SJSA1 (cell line): ENCODE data around the gene ZNF23. TPM values are rescaled to one million over a fixed set of nuclear protein-coding genes. Genes with fewer than 3 reads are reported as not detected.

Experiments used
- DNase-seq, 2 experiments: peaks; one replicate each; pipeline ENCODE4 v3.0.0-alpha.2; 2015 to 2020; ENCODE audit warnings: low spot score in 2 of 2, low read depth in 1 of 2
- H3K27ac ChIP-seq: fragments of 250-450 bp; sonication (Bioruptor Pico); 2 replicates; pipeline ENCODE4 v1.5.1; 2020; ENCODE audit warnings: mild to moderate bottlenecking, moderate library complexity
- H3K27me3 ChIP-seq: fragments of 250-450 bp; sonication (Bioruptor Pico); replicated peaks from 2 replicates; pipeline ENCODE4 v1.5.1; 2020; ENCODE audit warnings: mild to moderate bottlenecking, moderate library complexity
- H3K36me3 ChIP-seq: fragments of 250-450 bp; sonication (Bioruptor Pico); 2 replicates; pipeline ENCODE4 v1.5.1; 2020; ENCODE audit warnings: mild to moderate bottlenecking
- H3K4me1 ChIP-seq: fragments of 250-450 bp; sonication (Bioruptor Pico); replicated peaks from 2 replicates; pipeline ENCODE4 v1.6.1; 2021; ENCODE audit warnings: mild to moderate bottlenecking
- H3K4me3 ChIP-seq: fragments of 250-450 bp; sonication (Bioruptor Pico); 2 replicates; pipeline ENCODE4 v1.5.1; 2020; ENCODE audit warnings: mild to moderate bottlenecking
- H3K9me3 ChIP-seq: fragments of 250-450 bp; sonication (Bioruptor Pico); replicated peaks from 2 replicates; pipeline ENCODE4 v1.5.1; 2020; ENCODE audit warnings: mild to moderate bottlenecking
- total RNA-seq: library from RNA; depleted of rRNA; stranded (reverse); fragments of >200 nt; shearing (Covaris generic); gene quantifications from 2 replicates; pipeline ENCODE4 v1.2.3, GENCODE V29; 2014

The ZNF23 gene
- total RNA-seq, 1 experiment from 2014 or later = 17.6 TPM

DNA sequence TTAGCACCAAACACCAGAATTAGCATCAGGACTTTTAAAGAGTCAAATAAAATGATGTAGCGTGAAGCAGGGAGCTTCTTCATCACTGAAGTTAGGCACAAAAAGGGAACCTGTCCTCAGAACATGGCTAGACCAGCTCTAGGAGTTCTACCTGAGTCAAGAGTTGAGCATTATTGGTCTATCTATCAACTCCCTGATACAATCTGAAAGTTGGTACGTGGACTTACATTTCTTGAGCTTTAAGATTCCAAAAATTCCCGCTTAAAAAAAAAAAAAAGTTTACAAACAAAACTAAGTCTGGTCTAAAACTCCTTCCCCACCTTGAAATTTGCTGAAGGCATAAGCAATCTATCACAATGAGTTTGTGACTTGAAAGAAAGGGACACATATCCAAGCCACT is 32.5 kb downstream of the ZNF23 start:
- H3K4me3 ChIP-seq = no peak overlapping the region
- H3K4me1 ChIP-seq = no peaks in the 10 kb centered on the region; the same call in 1 of the 2 replicates
- DNase-seq = no peak
- H3K36me3 ChIP-seq = no peaks in the 10 kb centered on the region
- peaks cover 19% of the 10 kb centered on the region for H3K27me3 ChIP-seq
- H3K9me3 ChIP-seq = peaks cover 5% of the 10 kb centered on the region; the same call in 1 of the 2 replicates
- no peak overlapping the region for H3K27ac ChIP-seq

DNA sequence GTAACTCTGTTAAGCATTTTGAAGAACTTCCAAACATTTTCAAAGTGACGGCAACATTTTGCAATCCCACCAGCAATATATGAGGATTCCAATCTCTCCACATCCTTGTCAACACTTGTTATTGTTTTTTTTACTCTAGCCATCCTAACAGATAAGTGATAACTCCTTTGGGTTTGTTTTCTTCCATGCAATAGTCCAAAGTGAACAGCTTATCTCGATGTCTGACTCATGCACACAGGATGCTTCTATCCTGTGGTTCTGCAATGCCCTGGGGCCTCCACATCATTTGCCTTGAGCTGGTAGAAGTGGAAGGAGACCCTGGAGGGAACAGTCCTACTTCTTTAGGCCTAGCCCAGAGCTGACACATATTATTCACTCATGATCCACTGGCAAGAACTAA is 33.2 kb downstream of the ZNF23 start:
- peaks cover 5% of the 10 kb centered on the region; the same call in 1 of the 2 replicates for H3K9me3 ChIP-seq
- H3K4me3 ChIP-seq = no peak overlapping the region
- H3K27ac ChIP-seq = no peak overlapping the region

DNA sequence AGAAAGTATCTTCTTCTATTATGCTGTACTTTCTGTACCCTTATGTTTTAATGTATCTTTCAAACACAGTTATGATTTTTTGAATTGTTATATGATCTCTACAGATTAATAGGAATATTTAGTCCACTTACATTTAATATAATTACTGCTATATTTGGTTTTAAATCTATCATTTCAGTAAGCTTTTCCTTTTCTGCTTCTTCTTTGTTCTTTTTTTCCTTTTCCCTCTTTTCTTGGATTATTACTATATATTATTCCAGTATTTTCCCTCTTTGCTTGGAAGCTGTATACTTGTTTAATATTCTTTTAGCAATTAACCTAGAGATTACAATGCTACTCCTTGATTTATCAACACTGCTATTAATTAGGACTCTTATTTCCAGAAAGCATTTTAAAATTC is 33.7 kb downstream of the ZNF23 start:
- H3K9me3 ChIP-seq = peaks cover 5% of the 10 kb centered on the region; the same call in 1 of the 2 replicates
- peaks cover 30% of the 10 kb centered on the region for H3K27me3 ChIP-seq
- H3K27ac ChIP-seq = no peak overlapping the region
- no peak overlapping the region for H3K4me3 ChIP-seq
- no peak for DNase-seq
- no peaks in the 10 kb centered on the region for H3K36me3 ChIP-seq
- H3K4me1 ChIP-seq = no peaks in the 10 kb centered on the region; the same call in 1 of the 2 replicates

More for the DNA sequence above, 33.2 kb downstream of the ZNF23 start:
- H3K36me3 ChIP-seq = no peaks in the 10 kb centered on the region
- DNase-seq = no peak
- H3K27me3 ChIP-seq = peaks cover 26% of the 10 kb centered on the region
- no peaks in the 10 kb centered on the region; the same call in 1 of the 2 replicates for H3K4me1 ChIP-seq

DNA sequence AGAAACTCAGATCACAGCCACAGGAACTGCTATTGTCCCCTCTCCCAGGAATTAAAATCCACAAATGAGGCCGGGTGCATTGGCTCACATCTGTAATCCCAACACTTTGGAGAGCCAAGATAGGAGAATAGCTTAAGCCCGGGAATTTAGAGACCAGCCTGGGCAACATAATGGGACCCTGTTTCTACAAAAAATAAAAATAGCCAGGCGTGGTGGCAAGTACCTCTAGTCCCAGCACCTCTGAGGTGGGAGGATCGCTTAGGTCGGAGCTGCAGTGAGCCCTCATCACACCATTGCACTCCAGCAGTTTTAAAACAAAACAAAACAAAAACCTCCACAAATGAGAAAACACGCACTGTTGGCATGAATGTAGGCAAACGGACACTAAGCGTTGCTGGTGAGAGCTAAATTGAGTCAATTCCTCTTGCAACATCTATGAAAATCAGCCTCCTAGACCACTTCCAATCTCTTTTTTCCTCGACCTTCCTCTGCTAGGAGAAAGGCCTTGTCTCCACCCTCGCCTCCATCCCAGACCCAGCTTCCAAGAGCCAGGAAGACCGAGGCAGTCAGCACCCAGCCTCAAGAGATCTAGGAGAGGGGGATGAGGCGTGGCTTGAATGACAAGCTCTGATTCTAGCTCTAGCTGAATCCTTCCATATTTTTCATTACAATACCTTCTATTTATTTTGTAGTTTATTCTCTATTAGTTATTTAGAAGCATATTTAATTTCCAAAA is 35.0 kb downstream of the ZNF23 start:
- H3K4me3 ChIP-seq = no peak overlapping the region
- DNase-seq = no peak
- no peak overlapping the region for H3K27ac ChIP-seq
- H3K27me3 ChIP-seq = peaks cover 30% of the 10 kb centered on the region
- H3K36me3 ChIP-seq = no peaks in the 10 kb centered on the region
- no peaks in the 10 kb centered on the region; the same call in 1 of the 2 replicates for H3K4me1 ChIP-seq
- peaks cover 5% of the 10 kb centered on the region; the same call in 1 of the 2 replicates for H3K9me3 ChIP-seq

DNA sequence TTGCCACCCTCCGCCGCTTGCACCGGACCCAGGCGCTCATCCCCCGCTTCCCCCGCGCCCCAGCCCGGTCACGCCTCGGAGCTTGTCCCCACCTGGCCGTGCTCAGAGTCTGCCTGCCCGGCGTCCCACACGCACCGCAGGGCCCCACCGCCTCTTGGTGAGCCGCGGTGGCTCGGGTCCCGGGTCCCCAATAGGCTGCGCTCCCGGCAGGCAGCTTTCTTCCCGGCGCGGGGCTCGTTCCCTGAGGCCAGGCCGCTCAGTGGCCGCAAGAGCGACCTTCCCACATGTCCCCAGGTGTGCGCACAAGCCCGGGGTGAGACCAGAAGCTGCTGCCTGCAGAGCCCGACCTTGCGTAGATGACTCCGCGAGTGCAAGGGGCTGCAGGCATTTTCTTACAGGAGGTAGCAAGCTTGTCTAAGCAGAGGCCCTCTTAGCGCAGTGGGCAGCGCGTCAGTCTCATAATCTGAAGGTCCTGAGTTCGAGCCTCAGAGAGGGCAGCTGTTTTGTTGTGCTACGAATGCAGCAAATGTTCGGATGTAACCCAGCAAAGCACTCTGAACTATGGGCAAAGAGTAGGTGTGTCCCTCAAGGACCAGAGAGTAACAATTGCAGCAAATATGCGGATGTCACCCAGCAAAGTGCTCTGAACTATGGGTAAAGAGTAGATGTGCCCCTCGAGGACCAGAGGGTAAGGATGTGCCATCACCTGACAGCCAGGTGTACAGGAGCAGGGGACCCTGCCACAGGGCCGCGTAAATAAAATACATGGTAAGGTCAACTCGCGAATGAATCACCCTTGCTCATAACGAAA is 35.8 kb downstream of the ZNF23 start:
- DNase-seq = peak in 1 of 2 experiments; percentile 59
- Histone ChIP-seq H3K4me3 (no peak overlapping the region), H3K27me3 (peaks cover 30% of the 10 kb centered on the region), H3K9me3 (peaks cover 5% of the 10 kb centered on the region; the same call in 1 of the 2 replicates), H3K36me3 (no peaks in the 10 kb centered on the region), H3K27ac (no peak overlapping the region), H3K4me1 (no peaks in the 10 kb centered on the region; the same call in 1 of the 2 replicates)

DNA sequence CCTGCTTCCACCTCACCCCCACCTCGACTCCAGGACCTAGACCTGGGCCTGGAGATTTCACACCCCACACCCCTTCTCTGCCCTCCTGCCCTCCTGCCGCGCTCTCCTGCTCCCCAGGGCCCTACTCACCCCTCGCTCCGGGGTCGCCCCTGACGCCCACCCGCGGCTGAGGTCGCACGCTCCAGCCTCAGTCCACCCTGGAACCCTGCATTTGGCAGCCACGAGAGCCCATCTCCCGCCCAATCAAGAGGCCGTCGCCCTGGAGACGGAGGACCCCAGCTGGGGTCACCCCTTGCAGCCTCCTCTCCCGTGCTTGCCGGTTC is 36.3 kb downstream of the ZNF23 start:
- Histone ChIP-seq H3K27me3 (peaks cover 30% of the 10 kb centered on the region), H3K4me3 (no peak overlapping the region), H3K9me3 (peaks cover 5% of the 10 kb centered on the region; the same call in 1 of the 2 replicates), H3K36me3 (no peaks in the 10 kb centered on the region), H3K4me1 (no peaks in the 10 kb centered on the region; the same call in 1 of the 2 replicates), H3K27ac (no peak overlapping the region)
- no peak for DNase-seq

DNA sequence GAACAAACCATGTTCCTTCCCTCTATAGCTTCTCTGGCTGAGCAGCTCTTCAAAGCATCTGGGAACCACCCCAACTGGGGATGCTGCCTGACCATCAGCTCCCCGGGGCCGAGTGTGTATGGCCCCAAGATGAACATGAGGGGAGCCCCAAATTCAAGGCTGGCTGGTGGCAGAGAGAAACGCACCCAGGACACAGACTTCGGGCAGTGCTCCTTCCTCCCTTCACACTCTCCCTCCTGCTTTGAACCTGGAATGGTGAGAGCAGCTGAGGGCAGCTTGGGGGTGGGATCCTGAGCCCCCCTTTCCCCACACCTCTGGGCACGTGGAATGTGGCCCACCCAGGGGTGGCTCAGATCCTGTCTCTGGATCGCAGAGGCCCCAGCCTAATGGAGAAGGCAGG is 37.4 kb downstream of the ZNF23 start:
- no peak overlapping the region for H3K27ac ChIP-seq
- H3K4me1 ChIP-seq = no peaks in the 10 kb centered on the region; the same call in 1 of the 2 replicates
- H3K36me3 ChIP-seq = no peaks in the 10 kb centered on the region
- peaks cover 5% of the 10 kb centered on the region; the same call in 1 of the 2 replicates for H3K9me3 ChIP-seq
- no peak overlapping the region for H3K4me3 ChIP-seq
- DNase-seq = no peak
- H3K27me3 ChIP-seq = peaks cover 30% of the 10 kb centered on the region

DNA sequence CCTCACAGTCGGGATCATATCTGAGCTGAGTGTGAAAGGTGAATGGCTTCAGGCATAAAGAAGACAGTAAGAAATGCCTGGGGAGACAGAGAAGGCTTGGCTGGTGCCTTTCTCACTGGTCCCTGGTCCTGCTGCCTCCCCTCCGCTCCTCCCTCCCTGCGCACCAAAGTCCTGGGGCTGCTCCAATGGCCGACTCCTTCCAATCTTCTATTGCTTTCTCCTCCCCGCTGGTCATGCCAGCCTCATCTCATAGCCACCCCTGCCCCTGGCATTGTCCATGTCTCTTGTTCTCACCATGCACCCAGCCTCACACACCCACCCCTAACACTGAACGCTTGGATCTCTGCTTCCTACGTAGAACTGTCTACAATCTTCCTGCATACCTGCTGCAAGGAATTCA is 38.2 kb downstream of the ZNF23 start:
- Histone ChIP-seq H3K4me3 (no peak overlapping the region), H3K4me1 (no peaks in the 10 kb centered on the region; the same call in 1 of the 2 replicates), H3K27me3 (peaks cover 30% of the 10 kb centered on the region), H3K9me3 (peaks cover 5% of the 10 kb centered on the region; the same call in 1 of the 2 replicates), H3K27ac (no peak overlapping the region), H3K36me3 (no peaks in the 10 kb centered on the region)
- no peak for DNase-seq

DNA sequence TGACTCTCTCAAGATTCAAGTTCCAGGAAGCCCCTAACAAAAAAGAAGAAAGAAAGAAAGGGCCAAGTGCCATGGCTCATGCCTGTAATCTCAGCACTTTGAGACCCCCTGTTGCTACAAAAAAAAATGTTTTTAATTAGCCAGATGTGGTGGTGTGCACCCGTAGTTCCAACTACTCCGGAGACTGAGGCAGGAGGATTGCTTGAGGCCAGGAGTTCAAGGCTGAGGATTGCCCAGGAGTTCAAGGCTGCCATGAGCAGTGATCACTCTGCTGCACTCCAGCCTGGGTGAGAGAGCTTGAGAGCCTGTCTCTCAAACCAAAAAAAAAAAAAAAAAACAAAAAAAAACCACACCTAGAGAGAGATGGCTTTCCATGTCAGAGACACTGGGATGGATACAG is 39.0 kb downstream of the ZNF23 start:
- no peak overlapping the region for H3K4me3 ChIP-seq
- no peak overlapping the region for H3K27ac ChIP-seq
- no peaks in the 10 kb centered on the region; the same call in 1 of the 2 replicates for H3K4me1 ChIP-seq
- DNase-seq = no peak
- H3K27me3 ChIP-seq = peaks cover 36% of the 10 kb centered on the region
- H3K36me3 ChIP-seq = no peaks in the 10 kb centered on the region
- H3K9me3 ChIP-seq = peaks cover 5% of the 10 kb centered on the region; the same call in 1 of the 2 replicates

DNA sequence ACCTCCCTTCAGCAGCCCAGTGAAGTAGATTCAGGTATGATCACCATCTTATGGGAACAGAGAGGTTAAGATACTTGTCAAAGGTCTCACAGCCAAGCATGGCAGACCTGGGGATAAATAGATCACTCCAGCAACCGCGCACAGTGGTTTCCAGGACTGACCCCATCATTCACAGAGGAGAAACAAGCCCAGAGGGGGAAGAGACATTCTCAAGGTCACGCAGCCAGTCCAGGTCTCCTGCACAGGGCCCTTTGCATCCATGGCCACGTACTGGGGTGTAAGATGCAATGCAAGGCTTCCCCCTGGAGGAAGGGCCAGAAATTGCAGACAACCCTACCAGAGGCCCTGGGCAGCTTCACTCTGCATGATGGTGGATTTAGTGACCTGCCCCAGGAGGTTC is 40.1 kb downstream of the ZNF23 start:
- no peak for DNase-seq
- H3K36me3 ChIP-seq = no peaks in the 10 kb centered on the region
- H3K4me3 ChIP-seq = no peak overlapping the region
- no peaks in the 10 kb centered on the region; the same call in 1 of the 2 replicates for H3K4me1 ChIP-seq
- no peak overlapping the region for H3K27ac ChIP-seq
- H3K9me3 ChIP-seq = peaks cover 5% of the 10 kb centered on the region; the same call in 1 of the 2 replicates
- H3K27me3 ChIP-seq = peaks cover 32% of the 10 kb centered on the region

DNA sequence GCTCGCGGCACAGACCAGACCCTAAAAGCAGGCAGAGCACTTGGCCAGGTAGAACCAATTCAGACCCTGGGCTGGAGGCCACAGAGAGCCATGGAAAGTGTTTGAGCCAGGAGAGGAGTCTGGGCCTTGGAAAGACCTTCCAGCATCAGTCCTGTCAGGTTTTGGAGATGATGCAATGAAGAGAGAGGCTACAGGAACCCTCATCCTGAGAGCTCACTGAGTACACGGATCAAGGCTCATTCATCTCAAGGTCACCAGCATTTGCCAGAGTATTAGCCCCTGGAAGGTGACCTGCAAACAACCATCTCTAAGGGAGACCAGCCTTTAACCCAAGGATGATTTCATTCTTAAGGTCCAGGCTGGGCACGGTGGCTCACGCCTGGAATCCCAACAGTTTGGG is 48.0 kb downstream of the ZNF23 start:
- H3K27me3 ChIP-seq = peaks cover 20% of the 10 kb centered on the region
- no peak overlapping the region for H3K27ac ChIP-seq
- H3K4me3 ChIP-seq = no peak overlapping the region
- no peaks in the 10 kb centered on the region for H3K36me3 ChIP-seq
- DNase-seq = no peak
- 0 out of 2 replicates have a peak, but pooled peaks cover 3% of the 10 kb centered on the region for H3K4me1 ChIP-seq
- no peaks in the 10 kb centered on the region for H3K9me3 ChIP-seq

DNA sequence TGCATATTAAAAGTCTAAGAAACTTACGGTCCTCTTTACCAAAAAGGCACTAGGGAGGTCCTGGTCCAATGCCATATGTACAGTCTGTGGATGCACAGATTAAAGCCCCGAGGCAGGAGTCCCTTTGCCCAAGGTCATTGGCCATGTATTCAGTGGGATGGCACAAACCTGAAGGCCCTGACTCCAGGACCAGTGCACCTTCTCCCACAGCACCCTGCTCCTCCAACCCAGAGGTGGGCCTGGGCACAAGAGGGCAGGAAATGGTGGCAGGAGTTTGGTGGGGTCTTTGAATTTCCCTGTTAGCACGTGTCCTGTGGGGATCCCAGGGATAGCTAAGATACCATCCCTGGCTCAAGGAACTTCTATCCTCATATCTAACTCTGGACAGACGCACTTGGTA is 48.7 kb downstream of the ZNF23 start:
- Histone ChIP-seq H3K4me3 (no peak overlapping the region), H3K4me1 (0 out of 2 replicates have a peak, but pooled peaks cover 3% of the 10 kb centered on the region), H3K9me3 (no peaks in the 10 kb centered on the region), H3K27ac (no peak overlapping the region), H3K36me3 (no peaks in the 10 kb centered on the region), H3K27me3 (peaks cover 23% of the 10 kb centered on the region)
- DNase-seq = no peak

DNA sequence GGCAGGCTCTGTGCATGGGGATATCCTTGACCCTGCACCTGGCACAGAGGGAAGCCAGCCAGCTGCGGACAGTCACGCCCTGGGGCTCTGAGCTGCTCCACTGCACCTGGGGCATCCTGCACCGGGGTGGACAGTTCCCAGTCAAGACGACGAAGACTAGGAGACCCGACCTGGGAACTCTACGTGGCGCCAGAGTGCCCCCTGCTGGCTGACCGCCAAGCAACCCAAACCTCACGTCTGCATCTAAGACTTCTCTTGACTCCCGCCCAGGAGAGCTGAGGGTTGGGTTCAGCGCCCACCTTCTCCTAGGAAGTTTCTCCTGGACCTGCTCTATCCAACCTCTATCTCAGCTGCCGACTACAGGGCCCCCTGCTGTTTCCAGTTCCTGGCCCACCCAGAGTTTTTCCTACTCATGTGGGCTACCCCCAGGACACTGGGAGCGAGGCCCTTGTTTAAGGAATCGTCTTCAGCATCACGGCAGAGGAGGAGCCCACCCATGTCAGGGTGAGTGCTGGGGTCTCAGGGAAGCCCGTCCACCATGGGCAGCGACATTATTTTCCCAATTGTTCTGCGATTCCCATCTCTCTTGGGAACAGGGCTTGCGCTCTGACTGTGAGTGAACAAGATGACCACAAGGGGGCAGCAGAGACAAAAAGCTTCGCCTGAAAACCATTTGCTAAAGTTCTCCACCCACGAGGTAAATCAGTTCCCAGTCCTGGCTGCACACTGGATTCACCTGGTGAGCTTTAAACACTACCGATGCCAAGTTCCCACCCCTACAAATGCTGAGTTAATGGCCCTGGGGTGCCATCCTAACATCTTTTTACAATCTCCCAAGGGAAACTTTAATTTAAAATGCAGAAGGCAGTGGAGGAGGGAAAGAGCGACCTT is 49.5 kb downstream of the ZNF23 start:
- H3K27me3 ChIP-seq = peaks cover 20% of the 10 kb centered on the region
- no peaks in the 10 kb centered on the region for H3K36me3 ChIP-seq
- H3K4me3 ChIP-seq = no peak overlapping the region
- no peak overlapping the region for H3K27ac ChIP-seq
- H3K9me3 ChIP-seq = no peaks in the 10 kb centered on the region
- 0 out of 2 replicates have a peak, but pooled peaks cover 3% of the 10 kb centered on the region for H3K4me1 ChIP-seq
- DNase-seq = peak; percentile 59 to 68
